Measurements from ENCODE around the gene UCK2. TPM values are rescaled to one million over a fixed set of nuclear protein-coding genes. Genes with fewer than 3 reads are reported as not detected.

UCK2 gene
- total RNA-seq, 1 donor from 2014 or later, result 107 TPM

DNA sequence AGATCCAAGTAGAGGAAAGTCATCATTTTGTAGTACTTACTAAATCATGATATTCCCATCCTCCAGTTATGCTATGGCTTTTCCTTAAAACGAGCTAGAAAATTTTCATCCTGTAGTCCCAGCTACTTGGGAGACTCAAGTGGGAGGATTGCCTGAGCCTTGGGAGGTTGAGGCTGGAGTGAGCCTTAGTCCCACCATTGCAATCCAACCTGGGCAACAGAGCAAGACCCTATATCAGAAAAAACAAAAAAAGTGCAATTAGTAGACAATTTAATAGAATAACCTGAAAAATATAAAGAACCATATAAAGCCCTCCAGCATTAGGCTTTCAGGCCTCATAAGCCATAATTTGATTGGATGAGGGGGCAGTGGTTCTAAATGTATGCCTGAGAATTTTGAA, 6.8 kb downstream of the UCK2 start:
- DNase-seq (ENCODE audit: low read depth), result no peak

GRCh38 chr1:165834881-165835280, 7.5 kb downstream of the UCK2 start:
- no peak for DNase-seq (ENCODE audit: low read depth)

DNA sequence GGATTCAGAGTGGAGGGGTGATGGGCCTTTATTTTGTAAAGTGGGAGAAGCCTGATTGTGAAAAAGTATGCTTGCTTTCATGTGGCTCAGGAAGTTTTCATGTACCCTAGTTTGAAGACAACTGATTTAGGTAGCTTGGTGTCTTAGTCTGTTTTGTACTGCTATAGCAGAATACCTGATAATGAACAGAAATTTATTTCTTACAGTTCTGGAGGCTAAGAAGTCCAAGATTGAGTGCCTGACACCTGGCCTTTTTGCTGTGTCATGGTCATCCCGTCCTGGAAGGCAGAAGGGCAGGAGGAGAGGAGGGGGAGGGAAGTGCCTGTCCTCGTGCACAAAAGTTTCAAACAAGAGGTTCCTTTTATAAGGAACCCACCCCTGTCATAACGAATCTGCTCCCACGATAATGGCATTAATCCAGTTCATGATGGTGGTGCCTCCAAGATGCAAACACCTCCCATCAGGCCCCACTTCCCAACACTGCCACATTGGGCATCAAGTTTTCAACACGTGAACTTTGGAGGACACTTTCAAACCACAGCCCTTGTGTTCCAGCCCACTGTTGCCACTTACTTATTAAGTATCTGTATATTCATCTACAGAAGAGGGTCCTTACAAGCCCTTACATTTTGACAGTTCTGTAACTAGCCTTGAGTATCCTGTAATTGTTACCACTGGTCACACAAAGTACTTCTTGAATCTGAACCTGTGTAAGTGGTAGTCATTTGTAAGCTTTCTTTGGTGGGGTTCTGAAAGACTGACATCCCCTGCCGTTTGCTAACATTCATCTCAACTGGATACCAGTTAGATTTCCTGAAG, 9.5 kb downstream of the UCK2 start:
- no peak for DNase-seq (ENCODE audit: low read depth)

- DNase-seq (ENCODE audit: low read depth), result no peak
These were observed 10.5 kb downstream of the UCK2 start for GRCh38 chr1:165837838-165838364.

DNA sequence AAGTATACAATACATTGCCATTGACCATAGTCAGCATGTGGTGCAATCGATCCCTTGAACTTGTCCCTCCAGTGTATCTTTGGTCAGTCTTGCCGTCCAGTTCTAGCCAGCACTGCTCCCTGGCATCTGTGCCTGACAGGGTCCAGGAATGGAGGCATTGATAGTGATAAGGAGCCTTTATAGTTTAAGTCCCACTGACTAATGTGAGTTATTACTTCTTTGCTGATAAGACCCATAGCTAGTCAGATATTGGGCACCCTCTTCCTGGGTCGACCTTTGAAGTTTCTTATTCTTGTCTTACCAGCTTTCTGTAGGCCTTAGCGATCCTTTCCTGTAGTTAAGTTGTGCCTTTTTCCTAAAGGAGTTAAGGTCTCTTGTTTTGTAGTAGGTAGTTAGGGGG, 13.0 kb downstream of the UCK2 start:
- DNase-seq (ENCODE audit: low read depth), result no peak

DNA sequence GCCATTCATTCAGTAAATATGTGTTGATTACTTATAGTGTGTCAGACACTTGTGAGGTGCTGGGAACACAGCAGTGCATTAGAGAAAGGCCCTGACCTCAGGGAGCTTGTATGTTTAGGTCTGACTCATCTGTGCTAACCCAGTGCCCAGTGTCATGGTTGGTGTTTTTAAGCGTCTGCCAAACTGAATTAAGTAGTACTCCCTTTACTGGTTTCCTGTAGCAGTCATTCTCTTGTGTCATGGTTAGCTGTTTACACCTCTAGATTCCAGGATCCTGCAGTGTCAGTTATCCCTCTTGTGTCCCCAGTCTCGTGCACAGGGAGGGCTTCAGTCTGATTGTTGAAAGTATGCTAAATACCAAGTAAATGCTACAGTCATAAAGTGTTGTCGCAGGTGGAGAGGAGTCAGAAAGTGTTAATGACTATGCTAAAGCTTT, 14.2 kb downstream of the UCK2 start:
- DNase-seq (ENCODE audit: low read depth), result peak; percentile 34

- no peak for DNase-seq (ENCODE audit: low read depth)
These were observed 14.7 kb downstream of the UCK2 start for GRCh38 chr1:165842023-165842670.

DNA sequence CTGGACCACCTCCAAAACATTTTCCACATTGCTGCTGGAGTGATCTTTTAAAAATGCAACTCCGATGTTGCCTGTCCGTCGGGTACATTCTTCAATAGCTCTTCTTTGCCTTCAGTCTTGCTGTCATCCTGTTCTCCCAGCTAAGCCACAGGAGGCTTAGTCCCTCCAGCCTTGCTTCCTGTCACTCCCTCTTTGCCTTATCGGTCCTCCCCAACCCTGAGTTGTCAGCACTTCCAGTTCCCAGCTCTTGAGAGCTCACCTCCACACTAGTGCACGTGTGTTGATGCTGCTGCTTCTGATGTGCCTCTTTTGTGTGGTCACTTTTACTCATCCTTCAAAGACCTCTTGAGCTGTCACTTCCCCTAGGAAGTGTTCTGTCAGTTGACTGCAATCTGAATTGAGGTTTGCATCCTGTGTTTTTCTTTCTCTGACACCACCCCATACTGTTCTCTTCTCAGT, 15.3 kb downstream of the UCK2 start:
- DNase-seq (ENCODE audit: low read depth), result peak; percentile 83

DNA sequence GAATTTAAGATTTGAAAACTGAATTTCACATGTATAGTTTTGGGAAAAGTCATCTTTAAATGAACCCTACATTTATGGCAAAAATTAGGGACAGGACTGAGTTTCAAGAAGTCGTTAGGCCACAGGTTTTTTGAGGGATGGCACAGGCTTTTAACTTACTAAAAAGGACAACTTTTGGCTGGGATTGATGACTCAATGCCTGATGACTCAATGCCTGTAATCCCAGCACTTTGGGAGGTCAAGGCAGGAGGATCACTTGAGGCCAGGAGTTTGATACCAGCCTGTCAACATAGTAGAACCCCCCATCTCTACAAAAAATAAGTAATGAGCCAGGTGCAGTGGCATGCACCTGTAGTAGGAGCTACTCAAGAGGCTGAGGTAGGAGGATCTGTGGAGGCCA, 15.9 kb downstream of the UCK2 start:
- DNase-seq (ENCODE audit: low read depth), result no peak

DNA sequence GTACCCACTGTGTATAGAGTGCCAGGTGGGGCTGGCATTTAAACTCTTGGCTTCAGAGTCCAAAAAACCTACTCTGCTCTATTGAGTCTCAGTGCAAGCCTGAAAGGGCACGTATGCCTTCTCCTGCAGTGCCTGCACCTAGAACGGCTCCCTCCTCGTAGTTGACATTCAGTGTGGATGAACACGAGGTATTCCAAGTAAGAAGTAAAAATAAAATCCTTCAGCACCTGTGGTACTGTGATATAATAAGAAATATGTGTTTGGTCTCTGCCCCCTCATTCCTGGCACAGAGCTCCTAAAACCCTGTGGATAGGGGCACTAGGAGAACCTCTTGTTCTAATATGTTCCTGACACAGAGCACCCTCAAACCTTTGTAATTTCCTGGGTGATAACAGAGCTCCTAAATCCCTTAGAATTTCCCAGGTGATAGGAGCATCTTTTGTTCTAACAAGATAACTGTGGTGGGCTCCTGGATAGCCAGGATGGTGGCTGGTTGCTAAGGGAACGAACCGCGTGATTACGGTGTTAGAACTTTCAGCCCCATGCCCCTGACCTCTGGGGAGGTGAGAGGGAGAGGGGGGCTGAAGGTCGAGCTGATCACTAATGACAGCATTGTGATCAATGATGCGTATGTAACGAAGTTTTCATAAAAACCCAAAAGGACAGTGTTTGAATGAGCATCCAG, 16.8 kb downstream of the UCK2 start:
- DNase-seq (ENCODE audit: low read depth), result no peak

DNA sequence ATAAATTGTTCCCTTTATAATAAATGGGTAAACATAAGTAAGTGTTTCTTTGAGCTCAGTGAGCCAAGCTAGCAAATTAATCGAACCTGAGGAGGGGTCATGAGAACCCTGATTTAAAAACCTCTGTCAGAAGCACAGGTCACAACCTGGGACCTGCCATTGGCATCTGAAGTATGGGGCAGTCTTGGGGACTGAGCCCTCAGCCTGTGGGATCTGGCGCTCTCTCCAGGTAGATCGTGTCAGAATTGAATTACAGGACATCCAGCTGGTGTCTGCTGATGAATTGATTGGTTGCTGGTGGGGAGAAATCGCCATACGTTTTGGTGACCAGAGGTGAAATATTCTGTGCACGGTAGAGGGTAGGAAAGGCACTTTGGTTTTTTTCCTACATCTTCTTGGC, 17.5 kb downstream of the UCK2 start:
- DNase-seq (ENCODE audit: low read depth), result no peak

- no peak for DNase-seq (ENCODE audit: low read depth)
These were observed 18.2 kb downstream of the UCK2 start for GRCh38 chr1:165845569-165845968.

DNA sequence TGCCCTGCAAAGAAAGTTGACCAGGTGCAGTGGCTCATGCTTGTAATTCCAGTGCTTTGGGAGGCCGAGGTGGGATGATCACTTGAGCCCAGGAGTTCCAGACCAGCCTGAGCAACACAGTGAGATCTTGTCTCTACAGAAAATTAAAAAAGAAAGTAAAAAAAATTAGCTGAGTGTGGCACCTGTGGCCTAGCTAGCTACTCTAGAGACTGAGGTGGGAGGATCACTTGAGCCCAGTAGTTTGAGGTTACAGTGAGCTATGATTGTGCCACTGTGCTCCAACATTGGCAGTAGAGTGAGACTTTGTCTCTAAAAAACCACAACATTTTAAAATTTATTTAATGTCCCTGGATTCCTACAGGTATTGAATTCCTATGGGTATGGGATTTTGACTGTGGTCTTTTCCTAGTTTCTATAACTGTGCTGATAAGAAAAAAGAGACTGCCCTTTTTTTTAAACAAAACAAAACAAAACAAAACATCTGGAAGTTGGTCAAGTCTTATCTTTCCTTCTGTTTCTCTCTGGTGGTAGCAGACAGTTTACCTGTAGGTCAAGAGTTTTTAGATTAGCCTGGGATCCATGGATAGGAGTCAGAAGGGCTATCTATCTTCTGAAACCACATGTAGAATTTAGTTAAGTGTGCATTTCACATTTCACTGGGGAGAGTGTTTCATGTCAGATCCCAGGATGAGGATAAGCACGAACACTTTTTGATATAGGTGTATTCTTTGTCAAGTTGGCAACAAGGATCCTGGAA, 18.8 kb downstream of the UCK2 start:
- no peak for DNase-seq (ENCODE audit: low read depth)

GRCh38 chr1:165847486-165847885, 20.1 kb downstream of the UCK2 start:
- no peak for DNase-seq (ENCODE audit: low read depth)

DNA sequence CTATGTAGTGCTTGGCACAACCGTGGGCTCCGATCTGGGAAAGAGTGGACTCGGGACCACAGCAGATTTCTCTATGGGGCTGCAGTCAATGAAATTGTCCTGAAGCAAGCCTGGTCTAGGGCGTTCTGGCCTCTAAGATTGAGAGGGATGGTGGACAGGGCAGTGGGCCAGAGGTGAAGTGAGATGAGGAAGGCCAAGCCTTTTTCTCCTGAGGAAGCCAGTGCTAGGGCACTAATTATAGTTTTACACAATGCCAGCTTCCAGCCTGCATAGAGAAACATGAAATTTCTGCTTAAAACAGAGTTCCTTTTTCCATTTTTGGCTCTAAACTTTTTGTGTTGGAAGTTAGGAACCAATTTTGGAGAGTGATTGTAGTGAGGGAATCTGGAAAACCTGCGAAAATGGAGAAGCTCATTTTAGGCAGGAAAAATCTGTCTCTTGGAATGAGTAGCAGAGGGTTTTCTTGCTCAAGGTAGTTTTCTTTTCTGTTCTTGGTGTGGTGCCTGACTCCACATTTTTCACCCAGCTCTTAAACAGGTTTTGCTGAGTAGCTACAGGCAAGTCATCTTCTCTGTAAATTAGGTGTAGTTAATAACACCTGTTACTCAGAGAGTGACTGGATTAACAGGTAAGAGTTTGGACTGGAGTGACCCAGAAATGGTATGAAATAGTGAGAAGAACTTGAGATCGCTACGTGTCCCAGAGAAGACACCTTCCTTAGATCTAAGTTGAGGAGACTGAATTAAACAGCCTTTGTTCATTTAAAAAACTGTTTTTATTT, 22.1 kb downstream of the UCK2 start:
- no peak for DNase-seq (ENCODE audit: low read depth)

GRCh38 chr1:165851034-165851658, 23.7 kb downstream of the UCK2 start:
- peak; percentile 47 for DNase-seq (ENCODE audit: low read depth)

- DNase-seq (ENCODE audit: low read depth), result no peak
These were observed 25.5 kb downstream of the UCK2 start for GRCh38 chr1:165852871-165853270.

- DNase-seq (ENCODE audit: low read depth), result no peak
These were observed 26.2 kb downstream of the UCK2 start for GRCh38 chr1:165853528-165854075.

DNA sequence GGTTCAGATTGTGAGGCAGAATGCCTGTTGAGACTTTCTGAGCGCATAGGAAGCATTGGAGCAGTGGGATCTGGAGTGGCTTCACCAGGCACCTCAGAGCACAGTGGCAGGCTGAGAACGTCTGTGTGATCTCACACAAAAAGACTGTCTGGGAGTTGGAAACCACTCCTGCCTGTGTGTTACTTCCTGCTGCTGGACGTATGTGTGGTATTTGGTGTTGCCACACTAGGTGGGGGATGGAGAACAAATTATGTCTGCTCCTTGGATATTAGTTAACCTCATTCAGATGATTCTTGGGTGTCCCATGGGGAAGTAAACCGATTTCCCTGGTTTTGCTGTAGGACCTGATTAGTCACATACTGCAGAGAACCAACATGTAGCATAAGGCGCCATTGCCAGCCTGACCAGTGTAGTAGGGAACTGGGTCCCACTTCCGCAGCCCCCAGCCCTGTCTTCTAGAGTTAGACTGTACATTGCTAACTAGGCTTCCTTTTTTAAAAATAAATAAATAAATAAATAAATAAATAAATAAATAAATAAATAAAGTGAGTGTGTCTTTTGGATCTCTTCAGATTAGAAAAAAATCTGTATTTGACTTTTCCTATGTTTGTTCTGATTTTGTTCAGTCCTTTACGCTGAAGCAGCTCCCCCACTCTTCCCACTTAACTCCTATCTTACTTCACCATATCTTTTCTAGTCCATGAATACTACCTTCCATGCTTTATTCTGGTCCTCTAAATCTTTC, 26.9 kb downstream of the UCK2 start:
- DNase-seq (ENCODE audit: low read depth), result peak; percentile 85
